Ovary (tissue), 3 donors: ENCODE results near the gene CTPS2.

Source experiments
- CTCF ChIP-seq, 3 donors: fragments of 450-650 bp in 2 of 3; fragments of 200-600 bp in 1 of 3; IDR thresholded peaks; one replicate each; pipeline versions ENCODE4 v1.5.1 to v1.8.0; 2016 to 2022; ENCODE audit warnings: antibody characterized with exemption in 3 of 3, mild to moderate bottlenecking in 1 of 3
- EP300 ChIP-seq: sonication (generic); formaldehyde crosslinking; IDR thresholded peaks from one replicate; pipeline ENCODE4 v1.6.1; 2017; ENCODE audit warnings: antibody characterized with exemption
- donor health status: DM: no; HTN: no; CAD: no.

- TF ChIP-seq CTCF (IDR thresholded peaks at IDR 0.05) (no peak), EP300 (no peak)
Measured at GRCh38 chrX:16643176-16643575, 69.3 kb downstream of the CTPS2 start.
